MV-4-11 (cell line): ENCODE measurements around the gene C16orf87.

Source experiments
- DNase-seq: peaks from one replicate; lab custom pipeline; 2025; lab: John Stamatoyannopoulos, UW

Gene C16orf87

DNA sequence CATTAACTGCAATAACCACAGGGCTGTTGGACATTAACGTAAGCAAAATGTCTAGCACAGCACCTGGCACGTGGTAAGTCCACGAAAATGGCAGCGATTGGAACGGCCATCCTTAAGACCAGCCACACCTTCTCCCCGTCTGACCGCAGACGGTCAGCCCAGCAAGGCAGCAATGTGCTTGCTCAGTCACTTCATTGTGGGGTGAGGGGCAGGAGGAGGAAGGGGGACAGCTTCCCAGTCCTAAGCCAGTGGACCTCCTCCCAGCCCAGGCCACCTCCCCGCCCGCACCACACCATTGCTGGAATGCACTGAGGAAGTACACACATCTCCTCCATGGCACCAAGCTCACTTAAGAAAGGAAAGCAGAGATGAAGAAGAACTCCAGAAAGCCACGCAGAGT lies 74.2 kb downstream of the C16orf87 start:
- DNase-seq: no peak

DNA sequence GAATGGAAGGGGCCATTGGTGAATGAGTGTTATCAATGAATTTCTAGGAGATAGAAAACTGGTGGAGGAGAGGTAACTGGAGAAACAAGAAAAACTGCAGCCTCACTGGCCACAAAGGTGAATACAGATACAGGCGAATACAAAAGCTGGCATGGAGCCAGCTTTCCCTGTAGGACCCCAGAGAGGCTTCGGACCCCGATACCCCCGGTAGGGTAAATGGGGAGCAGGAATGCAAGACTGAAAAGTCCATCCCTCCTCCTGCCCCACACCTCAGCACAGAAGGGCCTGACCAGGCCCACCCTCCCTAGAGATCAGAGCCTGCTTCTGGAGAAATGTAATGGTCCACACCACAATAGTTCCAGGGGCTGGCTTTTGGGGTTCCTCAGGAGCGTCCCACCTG lies 78.0 kb downstream of the C16orf87 start:
- no peak for DNase-seq

DNA sequence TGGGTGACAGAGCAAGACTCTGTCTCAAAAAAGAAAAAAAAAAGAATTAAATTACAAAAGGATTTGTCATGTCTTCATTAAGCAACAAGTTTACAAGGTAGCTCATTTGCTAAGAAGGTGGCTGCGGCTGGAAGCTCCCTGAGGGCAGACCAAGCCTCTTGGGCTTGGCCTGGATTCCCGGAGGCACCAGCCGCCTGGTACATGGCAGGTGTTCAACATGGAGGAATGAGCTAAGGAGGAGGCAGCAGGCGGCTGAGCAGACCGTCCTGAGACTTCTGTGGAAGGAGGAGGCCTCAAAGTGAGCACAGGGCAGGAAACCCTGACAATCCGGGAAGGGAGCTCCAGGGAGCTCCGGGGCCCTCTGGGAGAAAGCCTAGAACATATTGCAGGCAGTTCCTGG lies 79.6 kb downstream of the C16orf87 start:
- no peak for DNase-seq

DNA sequence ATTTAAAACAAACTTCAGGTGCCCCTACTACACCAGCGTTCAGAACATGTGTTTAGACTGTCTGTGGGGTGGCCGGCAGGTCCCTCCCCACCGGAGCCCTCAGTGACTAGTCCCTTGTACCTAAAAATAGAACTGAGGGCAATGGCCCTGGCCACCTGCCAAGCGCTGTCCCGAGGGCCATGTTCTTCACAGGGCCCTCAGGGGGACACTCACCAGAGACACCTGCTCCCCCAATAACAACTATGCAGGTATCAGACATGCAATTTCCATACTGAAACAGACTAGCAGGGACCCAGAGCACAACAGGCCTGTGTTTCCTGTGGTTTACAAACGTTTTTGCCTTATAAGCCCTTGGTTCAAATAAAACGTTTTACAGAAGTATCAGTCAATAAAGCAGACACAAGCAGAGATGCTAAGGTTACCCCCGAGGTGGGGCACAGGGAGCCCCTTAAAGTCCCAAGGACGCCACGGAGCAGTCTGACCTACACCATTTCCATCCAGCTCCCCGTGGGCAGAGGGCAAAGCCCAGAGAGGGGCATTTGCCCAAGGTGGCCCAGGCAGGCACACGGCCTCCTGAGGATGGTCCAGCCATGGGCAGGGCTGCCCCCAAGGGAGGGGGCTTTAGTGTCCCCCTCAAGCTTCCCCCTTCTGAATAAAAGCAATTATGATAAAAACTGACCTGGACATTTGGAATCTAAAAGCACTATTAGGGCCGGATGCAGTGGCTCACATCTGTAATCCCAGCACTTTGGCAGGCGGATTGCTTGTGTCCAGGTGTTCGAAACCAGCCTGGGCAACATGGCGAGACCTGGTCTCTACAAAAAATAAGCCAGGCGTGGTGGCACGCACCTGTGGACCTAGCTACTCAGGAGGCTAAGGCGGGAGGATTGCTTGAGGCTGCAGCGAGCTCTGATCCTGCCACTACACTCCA lies 81.9 kb downstream of the C16orf87 start:
- no peak for DNase-seq

DNA sequence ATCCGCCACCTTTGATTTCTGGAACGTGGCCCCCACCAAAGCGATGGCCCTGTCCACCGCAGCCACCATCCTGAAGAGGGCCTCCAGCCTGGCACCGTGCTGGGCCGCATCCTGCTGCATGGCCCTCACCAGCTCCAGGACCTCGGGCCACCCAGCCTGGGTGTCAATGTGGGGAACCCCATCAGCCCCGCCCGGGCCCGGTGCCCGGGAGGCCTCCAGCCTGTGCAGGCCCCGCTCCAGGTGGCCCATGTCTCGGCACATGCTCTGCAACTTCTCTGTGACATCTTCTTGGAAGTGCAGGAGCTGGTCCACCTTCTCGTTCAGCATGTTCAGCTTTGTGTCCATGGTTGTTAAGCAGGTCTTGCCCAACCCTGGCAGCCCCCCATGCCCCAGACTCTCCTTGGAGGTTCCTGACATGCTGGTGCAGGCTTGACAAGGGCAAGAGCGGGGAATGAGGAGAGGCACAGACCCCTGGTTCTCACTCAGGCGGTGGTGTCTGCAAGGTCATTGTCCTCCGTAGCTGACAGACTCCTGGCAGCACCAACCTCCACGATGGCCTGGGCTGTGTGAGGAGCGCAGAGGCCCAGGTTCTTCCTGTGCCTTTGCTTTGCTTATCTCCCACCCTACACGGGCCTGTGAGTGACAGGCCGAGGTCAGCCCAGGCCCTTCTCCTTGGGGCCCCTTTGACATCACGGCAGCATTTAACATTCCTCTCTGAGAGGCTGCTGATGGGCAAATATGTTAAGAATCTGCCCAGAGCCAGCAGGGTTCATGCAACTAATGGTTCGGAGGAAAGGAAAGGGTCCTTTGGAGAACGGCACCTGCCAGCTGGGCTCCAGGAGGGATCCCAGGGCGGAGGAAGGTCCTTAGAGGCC lies 83.0 kb downstream of the C16orf87 start, which contains the start of gene MYLK3:
Gene MYLK3 (minus strand): TSS at position 568 of the 875 bp plus-strand sequence. CDS start 151 bp downstream, at position 417.
- DNase-seq: no peak

DNA sequence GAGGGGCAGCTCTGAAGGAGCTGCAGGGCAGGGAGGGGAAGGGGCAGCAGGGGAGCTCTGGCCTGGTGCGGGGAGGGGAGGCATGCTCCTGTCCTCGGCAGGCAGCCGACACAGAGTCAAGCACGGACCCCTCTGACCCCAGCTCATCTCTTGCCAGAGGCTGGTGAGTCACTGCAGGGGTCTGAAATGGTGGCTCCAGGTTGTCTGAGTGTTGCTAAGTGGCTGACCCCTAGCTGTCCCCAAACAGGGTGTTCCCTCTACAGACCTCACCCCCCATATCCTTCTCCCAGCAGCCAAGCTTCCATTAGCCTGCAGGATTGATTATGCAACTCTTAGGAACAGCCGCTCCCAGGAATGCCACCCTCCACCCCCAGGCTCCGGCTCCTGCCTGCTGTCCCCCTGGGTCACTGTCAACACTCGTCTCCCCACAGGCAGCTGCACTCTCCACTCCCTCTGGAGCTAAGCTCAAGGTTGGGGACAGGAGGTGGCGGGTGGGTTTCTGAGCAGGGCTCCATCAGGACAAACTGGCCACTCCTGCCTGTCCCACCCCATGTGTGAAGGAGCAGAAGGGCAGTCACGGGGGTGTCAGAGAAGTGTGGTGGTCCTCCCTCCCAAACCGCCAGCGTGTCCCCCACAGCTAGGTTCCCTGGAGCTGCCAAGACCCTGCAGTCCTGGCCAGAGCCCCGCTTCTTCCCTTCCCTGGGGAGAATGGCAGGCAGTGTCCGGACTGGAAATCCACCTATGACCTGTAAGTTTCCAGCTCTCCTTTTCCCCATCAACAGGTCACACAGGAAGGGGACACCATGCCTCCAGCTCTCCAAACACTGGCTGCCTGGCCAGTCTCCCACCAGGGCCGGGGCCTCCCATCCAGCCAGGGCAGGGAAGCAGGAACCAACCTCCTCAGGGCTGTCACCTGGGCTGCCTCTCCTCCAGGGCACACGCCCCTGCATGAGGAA lies 83.9 kb downstream of the C16orf87 start:
- DNase-seq: no peak
